Spleen (tissue), 11 donors: ENCODE data around the gene ADPGK. TPM values are rescaled to one million over a fixed set of nuclear protein-coding genes. Genes with fewer than 3 reads are reported as not detected.

Source experiments
- DNase-seq: peaks from one replicate; pipeline ENCODE4 v3.0.0-alpha.2; 2020
- H3K27ac ChIP-seq, 8 donors: fragments of 200-600 bp; sonication (generic) in 7 of 8; 1 replicate in 4 of 8; 2 replicates in 4 of 8; pipeline versions ENCODE4 v1.5.0 to v1.8.0; 2016 to 2021; ENCODE audit warnings: inconsistent platforms in 4 of 8, mild to moderate bottlenecking in 4 of 8, moderate library complexity in 1 of 8
- H3K27me3 ChIP-seq, 7 donors: fragments of 200-600 bp; sonication (generic) in 6 of 7; replicated peaks in 1 of 7; 1 replicate in 4 of 7; 2 replicates in 3 of 7; pipeline versions ENCODE4 v1.5.0 to v1.8.0; 2016 to 2021; ENCODE audit warnings: inconsistent platforms in 3 of 7, mild to moderate bottlenecking in 1 of 7
- H3K36me3 ChIP-seq, 6 donors: fragments of 200-600 bp; sonication (generic) in 5 of 6; 1 replicate in 4 of 6; 2 replicates in 2 of 6; pipeline versions ENCODE4 v1.5.0 to v1.8.0; 2016 to 2021; ENCODE audit warnings: inconsistent platforms in 2 of 6
- H3K4me1 ChIP-seq, 6 donors: fragments of 200-600 bp; sonication (generic) in 5 of 6; 1 replicate in 3 of 6; 2 replicates in 3 of 6; pipeline versions ENCODE4 v1.5.0 to v1.8.0; 2016 to 2021; ENCODE audit warnings: inconsistent platforms in 3 of 6
- H3K4me3 ChIP-seq, 8 donors: fragments of 200-600 bp; sonication (generic) in 7 of 8; 1 replicate in 4 of 8; 2 replicates in 4 of 8; pipeline versions ENCODE4 v1.5.0 to v1.8.0; 2016 to 2021; ENCODE audit warnings: inconsistent platforms in 4 of 8, mild to moderate bottlenecking in 4 of 8, moderate library complexity in 2 of 8
- H3K9me3 ChIP-seq, 8 donors: fragments of 200-600 bp; sonication (generic) in 7 of 8; 1 replicate in 4 of 8; 2 replicates in 4 of 8; pipeline versions ENCODE4 v1.5.0 to v1.8.0; 2016 to 2021; ENCODE audit warnings: inconsistent platforms in 4 of 8
- POLR2A ChIP-seq, 3 donors: fragments of 450-650 bp; IDR thresholded peaks; one replicate each; pipeline ENCODE4 v1.5.1; 2017; ENCODE audit warnings: antibody characterized with exemption in 3 of 3, mild to moderate bottlenecking in 1 of 3
- POLR2AphosphoS5 ChIP-seq, 3 donors: sonication (generic); formaldehyde crosslinking; IDR thresholded peaks; one replicate each; pipeline ENCODE4 v1.5.1; 2017; ENCODE audit warnings: antibody characterized with exemption in 3 of 3
- WGBS, 5 donors: extraction: QIAGEN DNeasy Blood & Tissue Kit in 3 of 5; methylation state at CpG; one replicate each; pipeline versions ENCODE4 v1.1.5 to v1.1.7; 2013 to 2018; 5-methylcytosine and 5-hydroxymethylcytosine counted together
- intact Hi-C: fragments of 100-400 bp; cut with DNase I; formaldehyde crosslinking; loops from one replicate; pipeline ENCODE4 v1.15.0; 2023; ENCODE audit warnings: low total_unique reads
- polyA plus RNA-seq, 3 donors: library from polyadenylated mRNA; stranded (reverse); fragments of 200-250 nt; gene quantifications; one replicate each; pipeline ENCODE4 v1.2.1, GENCODE V29; 2013
- total RNA-seq, 7 donors: library from RNA; depleted of rRNA in 3 of 7; stranded (reverse); fragments of >200 nt in 3 of 7; fragmentation: NEBNext Ultra II Directional in 4 of 7; extraction: Animal tissue kit (Norgen Biotek cat#: 25700) in 4 of 7; gene quantifications; one replicate each; pipeline versions ENCODE4 v1.1.0 to v1.2.1, GENCODE V29; 2016 to 2021
- TF ChIP-seq, protein P1 (sequence below), 11 experiments: fragments of 200-600 bp in 7 of 11; fragments of 450-650 bp in 4 of 11; sonication (generic) in 4 of 11; IDR thresholded peaks in 8 of 11; conservative IDR thresholded peaks in 3 of 11; 1 replicate in 7 of 11; 2 replicates in 4 of 11; pipeline versions ENCODE4 v1.4.0 to v1.8.0; 2016 to 2021; ENCODE audit warnings: antibody characterized with exemption in 11 of 11, inconsistent platforms in 4 of 11, mild to moderate bottlenecking in 1 of 11
- donor health status: healthy with polysubstance abuse.
- donor health status: DM: no; HTN: no; CAD: no; lungs with moderate emphysema.
- donor health status: DM: no; HTN: no; CAD: no.
- donor health status: Bipolar disorder and iron deficiency.
- donor health status: healthy.
- donor health status: DM: no; HTN: no; CAD: no.
- donor health status: DM: yes; HTN: yes; CAD: no.

Gene ADPGK
- total and polyA plus RNA-seq, 10 donors, result 65.4 to 119 (median 100) TPM

DNA sequence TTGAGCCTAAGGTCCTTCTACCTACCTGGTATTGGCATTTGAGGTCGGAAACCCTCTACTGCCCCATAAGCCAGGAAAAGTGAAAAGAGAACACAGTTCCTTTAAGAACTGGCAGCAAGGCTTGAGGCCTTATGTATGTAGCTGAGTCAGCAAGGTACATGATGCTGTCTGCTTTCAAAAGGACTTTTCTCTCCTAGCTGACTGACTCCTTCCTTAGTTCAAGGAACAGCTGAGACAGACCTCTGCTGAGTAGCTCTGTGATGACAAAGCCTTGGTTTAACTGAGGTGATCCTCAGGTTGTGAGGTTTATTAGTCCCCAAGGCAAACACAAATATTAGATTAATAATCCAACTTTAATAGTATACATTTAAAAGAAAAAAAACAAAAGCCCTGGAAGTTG lies 45.8 kb downstream of the ADPGK start:
- intact Hi-C loops, result no loop called here
- 91 to 100% (median 94%) methylated on average over 1 of the region's 1 CpG for WGBS, 5 donors
- Histone ChIP-seq H3K9me3 (no peaks in the 10 kb centered on the region), H3K27me3 (no peaks in the 10 kb centered on the region), H3K4me1 (peaks cover 3 to 25% (median 13%) of the 10 kb centered on the region in 6 donors), H3K36me3 (peaks cover 0 to 87% (median 28%) of the 10 kb centered on the region in 6 donors), H3K4me3 (no peak overlapping the region), H3K27ac (no peak overlapping the region)
- TF ChIP-seq, protein P1, sequence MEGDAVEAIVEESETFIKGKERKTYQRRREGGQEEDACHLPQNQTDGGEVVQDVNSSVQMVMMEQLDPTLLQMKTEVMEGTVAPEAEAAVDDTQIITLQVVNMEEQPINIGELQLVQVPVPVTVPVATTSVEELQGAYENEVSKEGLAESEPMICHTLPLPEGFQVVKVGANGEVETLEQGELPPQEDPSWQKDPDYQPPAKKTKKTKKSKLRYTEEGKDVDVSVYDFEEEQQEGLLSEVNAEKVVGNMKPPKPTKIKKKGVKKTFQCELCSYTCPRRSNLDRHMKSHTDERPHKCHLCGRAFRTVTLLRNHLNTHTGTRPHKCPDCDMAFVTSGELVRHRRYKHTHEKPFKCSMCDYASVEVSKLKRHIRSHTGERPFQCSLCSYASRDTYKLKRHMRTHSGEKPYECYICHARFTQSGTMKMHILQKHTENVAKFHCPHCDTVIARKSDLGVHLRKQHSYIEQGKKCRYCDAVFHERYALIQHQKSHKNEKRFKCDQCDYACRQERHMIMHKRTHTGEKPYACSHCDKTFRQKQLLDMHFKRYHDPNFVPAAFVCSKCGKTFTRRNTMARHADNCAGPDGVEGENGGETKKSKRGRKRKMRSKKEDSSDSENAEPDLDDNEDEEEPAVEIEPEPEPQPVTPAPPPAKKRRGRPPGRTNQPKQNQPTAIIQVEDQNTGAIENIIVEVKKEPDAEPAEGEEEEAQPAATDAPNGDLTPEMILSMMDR (IDR thresholded peaks at IDR 0.05 in 8 of 11, conservative IDR thresholded peaks at IDR 0.05 in 3 of 11), result no peak
- TF ChIP-seq POLR2A (IDR thresholded peaks at IDR 0.05) (no peak), POLR2AphosphoS5 (IDR thresholded peaks at IDR 0.05) (no peak)
- DNase-seq, result no peak

DNA sequence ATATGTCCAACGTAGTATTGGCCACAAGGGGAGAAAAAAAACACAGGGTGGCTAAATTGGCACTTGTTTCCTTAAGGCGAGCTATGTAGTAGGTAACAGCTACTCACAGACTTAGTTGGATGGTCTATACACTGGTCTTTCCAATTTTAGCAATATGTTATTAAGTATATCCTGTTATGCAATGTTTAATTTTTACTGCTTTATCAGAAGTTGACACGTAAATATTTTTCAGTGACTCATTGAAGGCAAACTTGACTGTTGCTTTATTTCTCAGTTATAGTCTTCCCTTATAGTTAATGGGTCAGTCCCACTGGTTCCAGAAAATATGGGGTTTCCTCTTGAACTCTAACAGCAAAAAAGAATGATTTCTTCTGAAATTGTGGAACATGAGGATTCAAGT lies 46.5 kb downstream of the ADPGK start:
- Histone ChIP-seq H3K9me3 (no peaks in the 10 kb centered on the region), H3K27ac (no peak overlapping the region), H3K36me3 (peaks cover 0 to 89% (median 31%) of the 10 kb centered on the region in 6 donors), H3K27me3 (no peaks in the 10 kb centered on the region), H3K4me1 (peaks cover 3 to 25% (median 13%) of the 10 kb centered on the region in 6 donors), H3K4me3 (no peak overlapping the region)
- DNase-seq, result no peak
- intact Hi-C loops, result no loop called here
- 83 to 96% (median 93%) methylated on average over 3 of the region's 3 CpGs for WGBS, 5 donors
- TF ChIP-seq POLR2AphosphoS5 (IDR thresholded peaks at IDR 0.05) (no peak), POLR2A (IDR thresholded peaks at IDR 0.05) (no peak)
- TF ChIP-seq, protein P1 (IDR thresholded peaks at IDR 0.05 in 8 of 11, conservative IDR thresholded peaks at IDR 0.05 in 3 of 11), result no peak

DNA sequence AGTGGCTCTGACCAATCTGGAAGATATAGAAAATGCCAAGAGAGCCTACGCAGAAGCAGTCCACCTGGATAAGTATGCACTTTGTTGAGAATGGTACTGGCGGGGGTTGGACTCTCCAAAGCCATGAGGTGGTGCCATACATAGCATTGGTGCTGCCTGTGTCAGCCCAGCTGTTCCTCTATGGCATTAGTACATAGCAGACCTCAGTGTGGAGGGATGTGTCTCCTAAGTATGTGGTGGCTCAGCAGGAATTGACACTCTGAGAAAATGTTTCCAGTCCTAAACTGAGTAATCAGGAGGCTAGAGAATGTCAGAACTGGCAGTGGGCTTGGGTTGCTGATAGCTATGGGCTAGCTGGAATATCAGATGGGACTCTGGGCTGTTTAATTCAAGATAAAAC lies 48.4 kb downstream of the ADPGK start:
- DNase-seq, result no peak
- no peak overlapping the region for H3K27ac ChIP-seq
- no peaks in the 10 kb centered on the region for H3K27me3 ChIP-seq
- TF ChIP-seq, protein P1 (IDR thresholded peaks at IDR 0.05 in 8 of 11, conservative IDR thresholded peaks at IDR 0.05 in 3 of 11), result no peak
- TF ChIP-seq POLR2A (IDR thresholded peaks at IDR 0.05) (no peak), POLR2AphosphoS5 (IDR thresholded peaks at IDR 0.05) (peak in 1 of 3 donors; percentile 30)
- WGBS, 5 donors, result 93 to 98% (median 96%) methylated on average over 2 of the region's 2 CpGs
- H3K9me3 ChIP-seq, result no peaks in the 10 kb centered on the region
- H3K4me1 ChIP-seq, result peaks cover 0 to 14% (median 5%) of the 10 kb centered on the region in 6 donors
- intact Hi-C loops, result no loop called here
- peaks cover 0 to 93% (median 40%) of the 10 kb centered on the region in 6 donors for H3K36me3 ChIP-seq
- no peak overlapping the region for H3K4me3 ChIP-seq

DNA sequence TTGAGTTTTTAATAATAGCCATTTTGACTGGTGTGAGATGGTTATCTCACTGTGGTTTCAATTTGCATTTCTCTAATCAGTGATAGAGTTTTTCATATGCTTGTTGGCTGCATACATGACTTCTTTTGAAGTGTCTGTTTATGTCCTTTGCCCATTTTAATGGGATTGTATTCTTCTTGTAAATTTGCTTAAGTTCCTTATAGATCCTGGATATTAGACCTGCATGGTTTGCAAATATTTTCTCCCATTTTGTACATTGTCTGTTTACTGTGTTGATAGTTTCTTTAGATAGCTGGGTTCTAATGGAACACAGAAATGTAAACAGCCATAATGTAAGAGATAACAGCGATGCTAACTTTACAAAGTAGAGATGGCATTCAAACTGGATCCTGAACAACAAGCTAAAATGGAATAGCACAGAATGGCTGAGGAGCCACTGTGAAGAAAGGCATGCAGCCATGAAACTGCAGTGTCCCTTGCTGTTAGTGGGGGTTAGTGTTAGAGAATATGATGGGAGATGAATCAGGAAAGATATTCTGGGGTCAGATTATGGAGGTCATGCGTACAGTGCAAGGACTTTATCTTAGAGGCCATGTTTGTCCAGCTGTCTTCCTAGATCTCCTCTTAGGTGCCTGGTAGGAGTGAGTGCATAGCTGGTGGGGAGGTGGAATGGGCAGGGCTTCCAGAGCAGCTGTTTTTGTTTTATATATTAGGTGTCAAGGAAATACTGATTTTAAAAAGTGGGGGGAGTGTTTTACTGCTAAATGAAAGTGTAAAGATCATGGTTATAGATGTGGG lies 49.4 kb downstream of the ADPGK start:
- intact Hi-C loops, result no loop called here
- Histone ChIP-seq H3K36me3 (peaks cover 0 to 88% (median 40%) of the 10 kb centered on the region in 6 donors), H3K27me3 (no peaks in the 10 kb centered on the region), H3K27ac (no peak overlapping the region), H3K4me3 (no peak overlapping the region), H3K4me1 (peaks cover 0 to 4% (median 0%) of the 10 kb centered on the region in 6 donors), H3K9me3 (no peaks in the 10 kb centered on the region)
- WGBS, 5 donors, result 92 to 100% (median 96%) methylated on average over 2 of the region's 2 CpGs
- no peak for DNase-seq
- TF ChIP-seq POLR2AphosphoS5 (IDR thresholded peaks at IDR 0.05) (no peak), POLR2A (IDR thresholded peaks at IDR 0.05) (no peak)
- TF ChIP-seq, protein P1 (IDR thresholded peaks at IDR 0.05 in 8 of 11, conservative IDR thresholded peaks at IDR 0.05 in 3 of 11), result no peak
